ENCODE measurements around the gene PIGR. TPM values are rescaled to one million over a fixed set of nuclear protein-coding genes. Genes with fewer than 3 reads are reported as not detected.
"Not testable (repeated sequence)": the region's sequence is repeated elsewhere in the genome, so short reads cannot be mapped to it uniquely, and the experiment has no call there.

The PIGR gene
- total RNA-seq, 1 experiment from 2014 or later = not detected

DNA sequence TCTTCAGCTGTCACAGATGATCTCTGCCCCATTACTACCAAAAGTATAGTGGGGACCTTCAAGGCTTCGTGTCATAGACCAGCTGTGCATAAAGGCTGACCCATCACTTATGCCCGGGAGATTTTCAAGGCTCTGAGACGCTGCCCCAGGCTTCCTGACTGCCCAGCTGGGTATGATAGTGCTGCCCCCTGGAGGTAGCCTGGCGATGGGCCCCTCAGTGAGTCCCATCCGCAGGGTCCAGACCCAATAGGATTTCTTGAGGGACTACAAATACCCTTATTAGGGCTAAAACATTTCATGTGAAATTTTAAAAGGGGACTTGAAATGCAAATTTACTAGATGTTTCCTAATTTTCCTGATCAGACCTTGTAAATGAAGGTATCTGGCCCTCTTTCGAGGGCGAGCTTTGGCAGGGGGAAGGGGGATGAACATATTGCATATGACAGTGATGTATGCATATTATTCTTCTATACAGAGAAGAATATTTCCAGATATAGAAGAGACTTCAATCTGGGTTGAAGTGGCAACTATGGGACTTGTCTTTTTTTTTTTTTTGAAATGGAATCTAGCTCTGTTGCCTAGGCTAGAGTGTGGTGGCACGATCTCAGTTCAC, 12.8 kb downstream of the PIGR start:
- DNase-seq (ENCODE audit: low read depth) = peak; percentile 13

DNA sequence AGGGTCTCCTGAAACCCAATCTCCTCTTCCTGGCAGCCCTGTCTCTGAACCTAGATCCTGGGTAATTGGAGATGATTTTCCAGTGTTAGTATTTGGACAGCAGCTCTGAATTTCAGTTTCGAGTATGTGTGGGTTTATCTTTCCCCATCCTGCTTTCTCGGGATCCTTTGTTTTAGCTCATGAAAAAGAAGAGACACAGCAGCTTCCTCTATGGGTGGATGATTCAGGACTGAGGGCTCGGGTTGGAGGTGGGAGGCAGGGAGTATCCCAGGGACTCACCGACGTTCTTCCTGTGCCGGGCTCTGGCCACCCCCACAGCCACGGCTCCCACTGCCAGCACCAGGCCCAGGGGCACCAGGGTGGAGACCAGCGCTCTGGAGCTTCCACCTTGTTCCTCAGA, 14.1 kb downstream of the PIGR start:
- no peak for DNase-seq (ENCODE audit: low read depth)

DNA sequence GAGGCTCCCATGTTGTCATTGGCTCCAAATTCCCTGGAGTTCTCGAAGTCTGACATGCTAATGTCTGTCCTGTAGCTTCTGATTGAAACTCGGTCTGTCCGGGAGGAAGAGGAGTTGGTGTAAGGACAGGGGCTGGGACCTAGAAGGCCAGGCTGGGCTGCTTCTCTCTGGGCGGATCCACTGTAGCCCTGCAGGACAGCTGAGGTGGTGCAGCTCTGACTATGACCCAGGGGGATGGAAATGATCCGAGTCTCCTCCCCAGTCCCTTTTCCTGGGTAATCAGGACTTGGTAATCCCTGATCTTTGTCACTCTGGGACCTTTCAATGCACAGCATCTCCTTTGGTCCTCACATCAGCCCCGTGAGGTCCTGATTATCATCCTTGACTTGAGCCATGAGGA, 14.6 kb downstream of the PIGR start:
- no peak for DNase-seq (ENCODE audit: low read depth)

DNA sequence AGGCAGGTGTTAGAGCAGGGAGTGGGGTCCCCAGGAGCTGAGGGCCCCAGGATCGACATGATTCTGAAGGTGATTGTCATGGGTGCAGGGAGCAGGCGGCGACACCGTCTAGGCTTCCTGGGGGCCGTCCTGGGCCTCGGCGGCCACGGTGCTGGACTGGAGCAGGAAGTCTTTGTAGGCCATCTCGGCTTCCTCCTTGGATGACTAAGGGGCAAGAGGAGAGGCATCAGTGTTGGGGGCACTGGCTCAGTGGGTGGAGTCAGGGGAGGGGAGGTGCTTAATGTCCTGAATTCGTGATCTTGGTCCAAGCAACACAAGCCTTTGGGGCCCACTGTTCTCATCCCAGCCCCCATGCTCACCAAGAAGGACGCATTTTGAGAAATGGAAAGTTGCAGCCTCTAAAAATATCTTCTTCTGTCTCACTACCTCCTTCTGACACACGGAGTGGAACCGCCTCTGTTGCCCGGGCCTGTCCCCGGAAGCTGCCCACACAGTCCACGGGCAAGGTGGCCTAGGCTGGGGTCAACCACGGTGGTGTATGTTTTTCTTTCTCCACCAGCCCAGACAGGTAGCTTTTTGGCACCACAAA, 16.0 kb downstream of the PIGR start:
- DNase-seq (ENCODE audit: low read depth) = no peak

DNA sequence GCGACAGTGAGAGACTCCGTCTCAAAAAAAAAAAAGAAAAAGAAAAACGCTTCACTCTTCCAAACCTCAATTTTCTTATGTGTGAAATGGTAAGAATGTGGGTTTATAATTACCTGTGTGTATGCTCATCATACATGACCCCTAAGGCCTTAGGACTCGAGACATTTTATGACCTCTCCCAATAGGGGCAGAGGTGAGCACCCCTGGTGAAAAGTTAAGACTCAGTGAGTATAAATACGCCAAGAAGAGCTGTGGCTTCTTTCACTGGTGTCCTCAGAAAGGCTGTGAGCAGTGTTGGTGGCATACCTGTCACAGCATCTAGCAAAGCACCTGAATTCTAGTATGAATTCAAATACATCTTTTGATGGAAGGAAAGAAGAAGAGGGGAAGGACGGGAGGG, 16.7 kb downstream of the PIGR start:
- no peak for DNase-seq (ENCODE audit: low read depth)

DNA sequence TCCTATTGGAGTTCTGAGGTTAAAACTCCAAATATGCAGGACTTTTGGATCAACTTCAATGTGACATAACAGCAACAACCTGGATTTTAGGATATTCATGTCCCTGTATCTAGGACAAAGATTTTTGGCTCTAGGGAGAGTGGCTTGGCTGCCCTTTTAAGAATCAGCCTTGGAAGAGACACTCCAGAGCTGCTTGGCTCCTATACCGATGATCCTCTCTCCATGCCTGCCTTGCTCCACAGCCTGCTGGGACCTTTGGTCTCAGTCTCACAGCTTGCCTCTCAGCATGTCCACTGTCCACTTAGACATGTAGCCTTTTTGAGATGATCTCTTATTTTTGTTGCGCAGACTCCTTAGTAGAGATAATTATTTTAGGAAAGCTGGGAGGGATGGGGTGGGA, 20.0 kb downstream of the PIGR start:
- no peak for DNase-seq (ENCODE audit: low read depth)

DNA sequence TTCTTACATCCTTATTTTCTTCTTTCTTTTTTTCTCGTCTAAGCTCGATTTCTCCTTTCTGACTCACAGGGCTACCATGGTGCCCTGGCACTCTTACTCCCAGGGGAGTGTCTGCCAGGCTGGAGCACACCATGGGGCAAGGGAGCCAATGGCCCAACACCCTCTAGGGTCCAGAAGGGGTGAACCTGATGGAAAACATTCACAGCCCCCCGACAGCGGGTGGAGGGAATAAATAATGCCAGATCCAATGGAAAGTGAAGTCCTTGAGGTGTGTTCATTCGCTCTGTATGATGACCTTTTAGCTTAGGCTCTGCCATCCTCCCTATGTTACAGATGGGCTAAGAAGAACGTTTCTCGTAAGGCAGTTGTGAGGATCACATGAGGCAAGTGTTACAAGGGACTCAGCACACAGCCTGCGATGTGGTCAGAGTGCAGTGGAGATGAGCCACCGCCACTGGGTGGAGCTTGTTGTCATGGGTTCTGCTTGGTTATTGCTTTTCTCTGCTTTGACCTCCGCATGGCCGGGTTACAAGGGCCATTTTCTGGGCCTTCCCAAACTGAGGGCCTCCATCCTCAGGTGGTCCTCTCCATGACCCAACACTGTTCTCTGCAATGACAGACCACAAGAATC, 21.0 kb downstream of the PIGR start:
- no peak for DNase-seq (ENCODE audit: low read depth)

DNA sequence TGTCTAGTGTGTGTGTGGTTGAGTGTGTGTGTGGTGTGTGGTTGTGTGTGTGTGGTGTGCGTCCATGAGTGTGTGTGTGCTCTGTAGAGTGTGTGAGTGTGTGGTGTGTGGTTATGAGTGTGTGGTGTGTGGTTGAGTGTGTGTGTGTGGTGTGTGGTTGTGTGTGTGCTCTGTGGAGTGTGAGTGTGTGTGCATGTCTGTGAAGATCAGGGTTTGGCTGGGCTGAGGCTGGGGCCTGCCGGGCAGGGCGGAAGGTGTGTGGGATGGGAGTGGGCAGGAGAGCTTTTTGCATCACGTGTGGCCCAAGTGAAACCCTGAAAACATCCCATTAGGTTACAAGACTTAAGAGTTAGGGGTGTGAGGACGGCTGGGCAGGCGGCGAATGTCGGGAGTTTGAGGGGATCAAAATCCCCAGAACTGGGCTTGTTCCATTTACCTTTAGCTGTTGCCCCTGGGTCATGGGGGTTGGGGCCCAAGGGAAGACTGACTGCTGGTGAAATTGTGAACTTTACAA, 21.6 kb downstream of the PIGR start:
- no peak for DNase-seq (ENCODE audit: low read depth)

DNA sequence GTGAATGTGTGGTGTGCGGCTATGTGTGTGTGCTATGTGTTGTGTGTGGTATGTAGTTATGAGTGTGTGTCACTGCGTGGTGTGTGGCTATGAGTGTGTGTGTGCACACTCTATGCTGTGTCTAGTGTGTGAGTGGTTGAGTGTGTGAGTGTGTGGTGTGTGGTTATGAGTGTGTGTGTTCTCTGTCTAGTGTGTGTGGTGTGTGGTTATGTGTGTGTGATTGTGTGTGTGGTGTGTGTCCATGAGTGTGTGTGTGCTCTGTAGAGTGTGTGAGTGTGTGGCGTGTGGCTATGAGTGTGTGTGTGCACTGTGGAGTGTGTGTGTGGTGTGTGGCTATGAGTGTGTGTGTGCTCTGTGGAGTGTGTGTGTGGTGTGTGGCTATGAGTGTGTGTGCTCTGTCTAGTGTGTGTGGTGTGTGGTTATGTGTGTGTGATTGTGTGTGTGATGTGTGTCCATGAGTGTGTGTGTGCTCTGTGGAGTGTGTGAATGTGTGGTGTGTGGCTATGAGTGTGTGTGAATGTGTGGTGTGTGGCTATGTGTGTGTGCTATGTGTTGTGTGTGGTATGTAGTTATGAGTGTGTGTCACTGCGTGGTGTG, 22.2 kb downstream of the PIGR start:
- DNase-seq (ENCODE audit: low read depth) = not testable (repeated sequence)

DNA sequence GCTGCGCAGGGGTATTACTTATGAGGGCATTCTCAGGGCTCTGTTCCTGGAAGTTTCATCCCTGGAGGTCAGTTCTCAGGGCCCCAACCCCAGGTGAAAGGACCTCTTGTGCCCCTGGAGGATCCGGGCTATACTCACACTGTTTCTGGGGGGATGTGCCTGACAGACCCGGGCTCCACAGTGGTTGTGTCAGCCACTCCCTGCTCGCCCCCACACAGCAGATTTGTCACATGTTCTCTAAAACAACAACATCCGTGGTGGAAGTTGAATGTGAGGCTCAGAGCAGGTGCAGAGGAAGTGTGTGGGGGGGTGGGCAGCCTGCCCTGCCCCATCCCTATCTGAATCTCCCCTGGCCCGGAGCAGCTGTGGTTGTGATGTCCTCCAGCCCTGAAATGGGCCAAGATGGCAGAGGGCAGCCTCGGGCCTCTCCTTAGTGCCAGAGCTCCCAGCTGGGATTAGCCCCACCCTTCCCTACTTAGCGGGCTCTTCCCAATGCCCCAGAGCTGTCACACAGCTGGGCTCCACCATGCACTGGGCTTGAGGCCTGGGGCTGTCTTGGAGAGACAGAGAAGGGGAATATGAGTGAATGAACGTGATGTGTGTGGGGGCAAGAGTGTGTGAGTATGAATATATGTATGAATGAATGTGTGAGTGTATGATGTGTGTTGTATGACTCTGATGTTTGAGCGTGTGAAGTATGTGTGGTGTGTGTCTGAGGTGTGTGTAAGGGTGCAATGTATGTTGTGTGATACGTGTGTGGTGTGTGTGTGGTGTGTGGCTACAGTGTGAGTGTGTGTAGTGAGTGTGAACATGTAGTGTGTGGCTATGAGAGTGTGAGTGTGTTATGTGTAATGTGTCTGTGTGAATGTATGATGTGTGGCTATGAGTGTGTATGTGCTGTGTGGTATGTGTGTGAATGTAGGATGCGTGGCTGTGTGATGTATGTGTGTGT, 23.0 kb downstream of the PIGR start:
- DNase-seq (ENCODE audit: low read depth) = no peak

DNA sequence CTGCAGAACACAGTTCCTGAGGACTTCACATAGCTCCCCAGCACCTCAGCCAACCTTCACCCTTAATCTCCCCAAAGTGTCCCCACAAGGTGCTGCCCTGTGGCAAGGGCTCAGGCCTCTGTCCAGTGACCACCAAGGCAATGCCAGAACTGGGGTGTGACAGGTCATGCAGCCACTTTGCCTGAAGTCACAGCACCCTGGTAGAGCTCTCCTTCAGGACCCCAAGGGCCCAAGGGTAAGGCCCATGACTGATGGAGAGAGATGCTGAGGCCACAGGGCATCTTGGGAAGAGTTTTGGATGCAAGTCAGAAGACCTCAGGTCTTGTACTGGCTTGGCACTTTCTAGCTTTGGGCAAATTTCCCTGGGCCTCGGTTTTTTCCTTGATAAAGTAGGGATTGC, 23.7 kb downstream of the PIGR start:
- no peak for DNase-seq (ENCODE audit: low read depth)

DNA sequence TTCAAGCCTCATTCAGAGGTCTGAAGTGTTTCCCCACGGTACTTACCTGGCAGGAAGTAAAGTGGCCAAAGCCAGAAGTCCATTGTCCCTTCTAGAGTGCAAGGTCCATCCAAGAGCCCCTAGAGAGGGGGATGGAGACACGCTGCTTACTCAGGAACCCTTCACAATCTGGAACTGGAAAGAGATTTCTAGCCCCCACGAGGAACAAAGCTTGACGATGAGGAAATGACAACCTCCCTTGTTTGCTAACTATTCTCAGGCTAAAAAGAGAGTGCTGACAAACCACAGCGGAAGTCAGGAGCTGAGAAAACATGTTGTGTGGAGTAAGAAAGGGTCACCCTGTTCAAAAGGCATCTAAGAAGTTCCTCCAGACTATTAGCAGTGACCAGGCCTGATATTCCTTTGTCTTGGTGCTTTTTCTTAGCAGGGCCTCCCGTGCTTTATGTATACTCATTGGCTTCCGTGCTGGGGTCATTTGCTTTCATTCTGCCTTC, 24.4 kb downstream of the PIGR start, which contains the start of gene FCMR:
Gene FCMR, minus strand, starts transcription at position 170 of the 494 bp plus-strand sequence. Its CDS starts 87 bp downstream, at position 83.
- DNase-seq (ENCODE audit: low read depth) = no peak

DNA sequence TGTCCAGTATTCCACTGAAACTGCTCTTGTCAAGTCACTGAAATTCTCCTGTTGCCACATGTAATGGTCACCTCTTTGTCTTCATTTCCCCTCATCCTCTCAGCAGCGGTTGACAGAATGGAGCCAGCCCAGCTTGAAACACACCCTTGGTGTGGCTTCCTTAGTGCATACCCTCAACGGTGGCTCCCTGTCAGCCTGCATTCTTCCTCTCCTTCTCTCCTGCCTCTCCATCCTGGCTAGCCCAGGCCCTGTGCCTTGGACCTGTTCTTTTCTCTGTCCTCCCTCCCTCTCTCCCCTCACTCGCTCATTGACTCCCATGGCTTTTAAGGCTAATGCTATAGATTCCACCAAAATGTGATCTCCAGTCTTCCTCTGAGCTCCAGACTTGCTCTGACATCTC, 28.2 kb downstream of the PIGR start:
- DNase-seq (ENCODE audit: low read depth) = no peak

DNA sequence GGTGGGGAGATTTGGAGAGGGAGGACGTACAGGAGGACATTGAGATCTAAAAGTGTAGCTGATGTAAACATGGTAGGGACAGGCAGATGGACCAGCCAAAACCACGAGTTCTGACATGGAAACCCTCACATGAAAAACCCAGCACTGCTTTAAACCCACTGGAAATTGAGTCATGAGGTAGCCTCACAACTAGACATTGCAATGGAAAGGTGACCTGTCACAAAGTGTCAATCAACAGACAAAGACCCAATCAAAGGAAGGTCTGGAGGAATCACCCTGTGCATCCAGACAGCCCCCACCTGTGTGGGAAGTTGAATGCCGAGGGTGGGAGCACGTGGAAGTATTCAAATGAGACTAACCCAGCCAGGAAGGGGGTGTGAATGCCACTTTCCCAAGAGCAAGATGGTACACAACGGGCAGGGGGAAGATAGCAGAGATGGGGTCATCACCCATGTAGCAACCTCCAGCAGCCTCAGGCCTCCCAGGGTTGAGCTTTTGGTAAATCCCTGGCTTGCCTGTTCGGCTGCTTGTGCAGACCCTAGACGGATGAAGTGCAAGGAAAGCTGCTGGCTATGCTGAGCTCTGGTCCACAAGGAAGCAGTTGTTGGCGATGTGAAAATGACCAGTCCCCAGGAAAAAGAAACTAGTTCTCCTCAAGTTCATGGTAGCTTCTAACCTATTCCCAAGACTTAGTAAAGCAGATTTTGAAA, 30.1 kb downstream of the PIGR start:
- no peak for DNase-seq (ENCODE audit: low read depth)

DNA sequence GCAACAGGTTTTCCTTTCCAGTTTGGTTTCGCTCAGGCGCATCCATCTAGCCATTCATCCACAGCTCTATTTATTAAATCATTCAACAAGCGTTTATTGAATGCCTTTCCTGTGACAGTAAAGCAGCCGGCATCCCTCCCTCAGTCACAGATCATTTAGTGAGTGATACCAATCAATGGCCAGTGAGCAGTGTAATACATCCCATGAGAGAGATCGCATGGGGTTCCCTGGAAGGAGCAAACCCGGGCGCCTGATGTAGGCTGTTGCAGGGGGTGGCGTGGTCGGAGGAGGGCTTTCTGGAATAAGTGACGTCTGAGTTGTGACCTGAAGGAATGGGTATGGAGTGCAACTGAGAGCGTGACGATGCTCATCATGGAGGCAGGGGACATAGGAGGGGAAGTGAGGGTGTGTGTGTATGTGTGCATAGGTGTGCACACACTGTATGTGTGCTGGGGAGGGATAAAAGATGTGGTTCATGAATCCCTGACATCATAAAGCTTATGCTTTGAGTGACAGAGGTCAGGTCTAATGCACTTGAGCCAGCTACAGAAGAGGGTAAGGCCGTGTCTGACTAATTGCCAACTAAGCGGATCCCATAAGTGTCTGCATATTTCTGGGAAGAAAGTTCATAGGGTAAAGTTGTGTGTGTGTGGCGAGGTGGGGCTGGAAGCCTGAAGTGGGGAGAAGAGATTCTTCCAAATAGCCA, 31.1 kb downstream of the PIGR start:
- DNase-seq (ENCODE audit: low read depth) = no peak

DNA sequence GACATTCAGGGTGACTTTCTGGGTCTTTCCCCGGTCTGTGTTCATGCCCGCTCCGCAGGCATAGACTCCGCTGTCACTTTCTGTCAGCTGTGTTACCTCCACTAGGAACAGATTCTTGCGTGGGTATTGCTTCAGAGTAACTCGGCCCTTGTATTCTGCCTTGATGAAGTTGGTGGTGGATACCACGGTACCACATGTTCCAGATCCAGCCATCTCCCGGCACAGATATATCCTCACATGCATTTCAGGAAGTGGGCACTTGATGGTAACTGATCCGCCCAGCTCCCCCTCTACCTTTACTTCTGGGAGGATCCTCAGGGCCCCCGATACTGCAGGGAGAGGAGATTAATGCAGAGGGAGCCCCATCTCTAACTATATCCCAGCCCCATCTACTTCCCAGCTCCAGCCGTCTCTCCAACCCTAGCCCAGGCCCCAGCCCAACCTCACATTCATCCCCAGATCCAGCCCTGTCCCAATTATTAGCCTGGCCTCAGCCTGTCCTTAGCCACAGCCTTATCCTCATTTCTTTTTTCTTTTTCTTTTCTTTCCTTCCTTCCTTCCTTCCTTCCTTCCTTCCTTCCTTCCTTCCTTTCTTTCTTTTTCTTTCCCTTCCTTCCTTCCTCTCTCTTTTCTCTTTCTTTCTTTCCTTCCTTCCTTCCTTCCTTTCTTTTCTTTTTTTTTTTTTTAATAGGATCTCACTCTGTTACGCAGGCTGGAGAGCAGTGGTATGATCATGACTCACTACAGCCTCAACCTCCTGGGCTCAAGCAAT, 32.3 kb downstream of the PIGR start:
- no peak for DNase-seq (ENCODE audit: low read depth)

DNA sequence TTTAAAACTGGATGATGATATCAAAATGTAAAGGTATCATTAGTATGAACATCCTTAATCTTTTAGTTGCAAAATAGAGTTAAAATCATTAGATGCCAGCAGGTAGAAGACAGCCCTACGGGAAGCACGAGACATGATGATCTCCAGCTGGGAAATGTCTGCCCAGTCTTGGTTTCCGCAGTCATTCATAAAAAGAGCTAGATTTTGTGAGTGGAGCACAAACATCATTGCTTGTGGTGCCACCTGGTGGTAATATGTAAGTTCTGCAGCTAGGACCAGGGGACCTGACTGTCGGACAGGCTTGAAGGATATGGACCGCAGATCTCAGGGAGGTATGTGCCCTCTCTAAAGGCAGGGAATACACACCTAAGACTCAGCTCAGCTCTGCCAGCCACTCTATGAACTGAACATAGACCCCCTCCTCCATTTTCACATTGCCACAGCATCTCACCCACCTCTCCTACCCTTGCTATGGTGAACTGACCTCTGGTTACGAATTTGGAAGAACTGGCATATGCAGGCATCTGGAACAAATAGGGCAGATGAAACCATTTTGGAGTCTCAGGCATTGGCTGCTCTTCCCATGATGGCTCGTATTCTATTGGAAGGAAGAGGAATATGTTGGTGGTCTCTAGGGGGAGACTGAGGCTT, 33.7 kb downstream of the PIGR start:
- DNase-seq (ENCODE audit: low read depth) = peak; percentile 71

DNA sequence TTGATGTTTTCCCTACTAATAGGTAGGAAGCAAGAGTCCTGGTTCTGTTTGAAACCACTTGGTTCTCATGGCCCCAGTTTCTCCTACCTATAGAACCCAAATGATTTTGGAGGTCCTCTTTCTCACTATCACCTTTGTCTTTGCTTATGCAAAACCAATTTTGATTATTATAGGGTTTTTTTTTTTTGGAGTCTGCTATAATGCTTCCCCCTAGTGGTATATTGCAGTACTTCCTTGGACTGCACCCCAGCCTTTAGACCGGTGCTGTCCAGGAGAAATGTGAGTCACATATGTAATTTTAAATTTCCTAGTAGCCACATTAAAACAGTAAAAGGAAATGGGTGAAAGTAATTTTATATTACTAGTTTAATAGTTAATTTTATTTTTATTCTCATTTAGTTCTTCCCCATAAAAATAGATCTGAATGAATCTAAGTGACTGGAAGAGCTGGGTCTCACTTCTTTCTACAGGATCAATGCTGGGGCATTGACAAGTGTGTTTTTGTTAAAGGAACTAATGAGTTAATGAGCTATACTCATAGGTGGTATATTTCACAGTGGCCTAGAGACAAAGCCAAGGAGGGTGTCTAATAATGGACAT, 35.1 kb downstream of the PIGR start:
- DNase-seq (ENCODE audit: low read depth) = peak; percentile 67
